ENCODE results near the gene ERLIN1. TPM values are rescaled to one million over a fixed set of nuclear protein-coding genes. Genes with fewer than 3 reads are reported as not detected.

Gene ERLIN1
- total and polyA plus RNA-seq, 2 experiments from 2014 or later = 7.2 to 20.4 TPM

- H3K79me2 ChIP-seq (replicated peaks; ENCODE audit: insufficient read depth) = no peaks in the 10 kb centered on the region; the same call in 1 of the 2 replicates
- no peak overlapping the region for H3K4me3 ChIP-seq
- no peaks in the 10 kb centered on the region for H3K27me3 ChIP-seq (ENCODE audit: insufficient read depth)
- H3K9me2 ChIP-seq (ENCODE audit: insufficient read depth) = no peaks in the 10 kb centered on the region
- peaks cover 5% of the 10 kb centered on the region; the same call in 1 of the 2 replicates for H4K20me1 ChIP-seq (replicated peaks; ENCODE audit: insufficient read depth)
- H3K27ac Mint-ChIP-seq = no peak overlapping the region
- H3K36me3 Mint-ChIP-seq (ENCODE audit: low read depth) = peaks cover 30% of the 10 kb centered on the region
- ATAC-seq (no peak), DNase-seq (ENCODE audit: low spot score) (no peak)
- no peaks in the 10 kb centered on the region for H3K27me3 Mint-ChIP-seq (ENCODE audit: insufficient read depth, low read depth, poor library complexity)
- TF ChIP-seq CTCF (conservative IDR thresholded peaks at IDR 0.05; ENCODE audit: low read depth in 2 of 2) = no peak
- TF ChIP-seq EZH2 (IDR thresholded peaks at IDR 0.05; ENCODE audit: low read depth, unreplicated experiment) = no peak
- no peak for TF ChIP-seq ETS1 (IDR thresholded peaks at IDR 0.05)
- no peak for TF ChIP-seq REST (IDR thresholded peaks at IDR 0.05; ENCODE audit: unreplicated experiment)
- no peak for TF ChIP-seq ZNF462 (CRISPR knock-in tag; IDR thresholded peaks at IDR 0.05)
- no peak for TF ChIP-seq ZNF331 (CRISPR knock-in tag; IDR thresholded peaks at IDR 0.05; ENCODE audit: low read depth)
- TF ChIP-seq POLR2AphosphoS5 (IDR thresholded peaks at IDR 0.05; ENCODE audit: low read depth) = no peak
- no peak for TF ChIP-seq CREB1 (CRISPR knock-in tag; IDR thresholded peaks at IDR 0.05; ENCODE audit: low read depth)
- TF ChIP-seq JUNB (IDR thresholded peaks at IDR 0.05; ENCODE audit: unreplicated experiment) = no peak
- no peak for TF ChIP-seq STAT1 (IDR thresholded peaks at IDR 0.05; ENCODE audit: unreplicated experiment)
- TF ChIP-seq EZH2phosphoT487 (IDR thresholded peaks at IDR 0.05; ENCODE audit: unreplicated experiment) = no peak
- no peak for TF ChIP-seq ZNF114 (CRISPR knock-in tag; IDR thresholded peaks at IDR 0.05)
- no peak for TF ChIP-seq NANOG (IDR thresholded peaks at IDR 0.05; ENCODE audit: borderline replicate concordance)
- no peak overlapping the region for H3K27ac ChIP-seq (ENCODE audit: low read depth)
- H3K36me3 ChIP-seq (ENCODE audit: insufficient read depth) = peaks cover 20% of the 10 kb centered on the region
- H2AFZ ChIP-seq = no peak overlapping the region
- no peaks in the 10 kb centered on the region for H3K4me1 Mint-ChIP-seq
- H3K9me3 Mint-ChIP-seq = no peaks in the 10 kb centered on the region
- no peaks in the 10 kb centered on the region for H3K4me1 ChIP-seq (ENCODE audit: insufficient read depth)
- H3K4me3 Mint-ChIP-seq = no peak overlapping the region
- no peaks in the 10 kb centered on the region for H3F3A ChIP-seq (replicated peaks; ENCODE audit: low read depth)
- no peak overlapping the region for H3K4me2 ChIP-seq
These were observed 10.0 kb downstream of the ERLIN1 start for GRCh38 chr10:100175875-100176274.
